HG02588 (cell line): Measurements from ENCODE around the gene FAM111A.

ENCODE experiments used
- ATAC-seq: cut with Tn5 transposase; IDR thresholded peaks from one replicate; pipeline ENCODE4 v1.9.1; 2021; ENCODE audit warnings: mild to moderate bottlenecking, moderate library complexity; ENCODE audit not compliant: unreplicated experiment

Gene FAM111A

DNA sequence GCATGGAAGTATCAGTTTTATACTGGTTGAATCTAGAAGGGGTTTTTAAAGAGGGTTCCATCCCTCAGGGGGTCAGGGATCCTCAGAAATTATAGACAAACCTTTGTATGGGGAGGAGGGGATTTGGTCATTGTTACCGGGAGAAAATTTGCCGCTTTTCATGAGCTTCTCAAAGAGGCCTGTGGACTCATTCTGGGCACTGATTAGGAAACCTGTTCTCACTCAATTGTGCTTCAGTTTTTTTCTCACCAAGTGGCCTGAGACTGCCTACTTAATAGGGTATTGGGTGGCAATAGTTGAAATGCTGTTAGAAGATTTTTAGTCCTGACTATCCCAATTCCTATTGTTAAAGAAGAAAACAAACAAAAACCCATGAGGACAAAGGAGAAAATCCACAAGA lies 56.1 kb downstream of the FAM111A start:
- no peak for ATAC-seq

DNA sequence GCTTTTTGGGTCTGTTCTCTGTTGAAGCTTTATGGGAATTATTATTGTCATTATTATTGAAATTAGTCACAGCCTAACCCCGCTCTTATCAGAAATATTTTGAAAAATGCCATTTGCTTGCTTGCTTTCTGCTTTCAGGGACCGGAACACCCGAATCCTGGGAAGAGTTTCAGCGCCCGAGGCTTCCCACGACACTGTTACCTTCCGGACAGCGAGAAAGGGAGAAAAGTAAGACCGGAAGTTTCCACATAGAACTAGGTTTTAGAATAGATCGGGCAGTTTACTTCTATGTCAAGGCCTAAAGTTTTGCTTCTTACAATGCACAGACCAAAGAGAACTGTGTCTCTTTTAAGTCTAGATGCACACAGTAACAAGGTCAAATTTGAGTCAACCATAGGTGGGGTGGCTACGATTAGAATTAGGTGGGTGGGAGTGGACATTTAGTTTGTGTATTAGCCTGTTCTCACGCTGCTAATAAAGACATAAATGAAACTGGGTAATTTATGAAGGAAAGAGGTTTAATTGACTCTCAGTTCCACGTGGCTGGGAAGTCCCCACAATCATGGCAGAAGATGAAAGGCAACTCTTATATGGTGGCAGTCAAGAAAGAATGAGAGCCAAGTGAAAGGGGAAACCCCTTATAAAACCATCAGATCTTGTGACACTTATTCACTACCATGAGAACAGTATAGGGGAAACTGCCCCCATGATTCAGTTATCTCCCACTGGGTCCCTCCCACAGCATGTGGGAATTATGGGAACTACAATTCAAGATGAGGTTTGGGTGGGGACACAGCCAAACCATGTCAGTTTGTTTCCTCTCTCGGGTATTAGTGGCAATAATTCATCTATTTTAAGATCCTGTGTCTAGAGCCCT lies 57.1 kb downstream of the FAM111A start:
- ATAC-seq, result peak; percentile 40

DNA sequence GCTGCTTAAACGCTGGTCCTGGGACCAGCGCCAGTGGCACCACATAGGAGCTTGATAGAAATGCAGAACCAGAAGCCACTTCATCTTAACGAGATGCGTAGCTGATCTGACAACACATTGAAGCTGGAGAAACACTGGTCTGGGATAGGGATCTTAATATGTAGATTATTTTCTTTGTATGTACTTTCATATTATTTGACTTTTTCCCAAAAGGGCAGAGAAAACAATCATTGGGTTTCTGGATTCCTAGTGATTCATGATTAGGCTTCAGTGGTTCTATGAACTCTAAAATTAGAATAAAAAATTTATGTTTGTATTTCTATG lies 57.7 kb downstream of the FAM111A start:
- peak; percentile 37 for ATAC-seq

DNA sequence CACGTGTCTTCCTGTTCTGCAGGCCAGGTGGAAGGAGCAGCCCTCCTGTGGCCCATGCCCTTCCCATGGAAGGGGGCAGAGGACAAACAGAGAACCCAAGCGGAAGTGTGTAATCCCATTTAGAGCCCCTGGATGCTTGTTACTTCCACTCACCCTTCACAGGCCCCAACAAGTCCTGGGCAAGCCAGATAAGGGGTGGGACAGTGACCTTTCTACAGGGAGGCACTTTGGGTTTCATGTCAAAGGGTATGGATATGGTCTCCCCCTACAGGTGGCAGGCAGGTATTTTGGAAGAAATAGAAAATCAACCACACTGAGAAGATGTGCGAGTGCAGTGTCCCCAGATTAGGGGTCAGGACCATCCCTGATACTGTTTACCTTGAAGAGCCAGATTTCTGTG lies 58.7 kb downstream of the FAM111A start:
- ATAC-seq, result no peak
